GM21529 (cell line): ENCODE data around the gene ATP5F1D.

Source experiments
- ATAC-seq: cut with Tn5 transposase; IDR thresholded peaks from one replicate; pipeline ENCODE4 v1.9.1; 2021; ENCODE audit not compliant: unreplicated experiment

ATP5F1D gene

GRCh38 chr19:1291761-1292418 is 50.3 kb downstream of the ATP5F1D start:
- no peak for ATAC-seq

- no peak for ATAC-seq
Observed at GRCh38 chr19:1292419-1293151, 51.0 kb downstream of the ATP5F1D start.

DNA sequence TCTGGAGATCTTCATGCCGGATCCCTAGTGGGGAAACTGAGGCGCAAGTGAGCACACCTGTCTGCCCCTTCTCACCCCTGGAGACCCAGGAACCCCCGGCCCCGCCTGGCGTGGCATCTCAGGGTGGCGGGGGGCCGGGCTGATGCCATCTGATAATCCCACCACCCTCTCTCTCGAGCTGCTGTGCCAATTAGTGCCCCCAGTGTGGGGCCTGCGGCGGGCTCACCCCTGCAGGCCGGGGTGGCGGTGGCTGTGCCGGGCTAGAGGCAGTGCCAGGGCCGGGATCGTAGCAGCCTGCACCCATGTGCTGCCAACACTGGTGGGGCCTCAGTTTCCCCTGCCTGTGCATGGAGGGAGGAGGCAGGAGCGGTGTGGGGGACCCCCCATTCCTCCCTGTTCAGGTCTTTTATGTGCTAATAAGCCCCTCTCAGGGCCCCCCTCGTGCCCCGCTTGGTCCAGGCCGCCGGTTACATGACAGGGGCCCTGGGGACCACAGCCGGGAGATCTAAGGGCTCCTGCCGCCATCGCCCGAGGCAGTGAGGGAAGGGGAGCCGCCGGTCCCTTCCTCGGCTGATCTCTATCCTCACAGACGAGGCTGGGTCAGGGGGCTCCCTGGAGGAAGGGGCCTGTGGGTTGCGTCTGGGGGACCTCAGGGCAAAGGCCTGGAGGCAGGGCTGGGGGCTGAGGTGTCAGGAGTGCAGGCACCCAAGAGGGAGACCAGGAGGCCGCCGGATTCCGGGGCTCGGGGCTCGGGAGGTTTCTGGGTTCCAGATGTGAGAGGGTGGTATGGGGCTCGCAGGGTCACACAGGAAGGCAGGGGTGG is 52.4 kb downstream of the ATP5F1D start:
- ATAC-seq: no peak
